ENCODE data around the gene SNX25. TPM values are rescaled to one million over a fixed set of nuclear protein-coding genes. Genes with fewer than 3 reads are reported as not detected.
"Not testable (repeated sequence)": the region's sequence is repeated elsewhere in the genome, so short reads cannot be mapped to it uniquely, and the experiment has no call there.

SNX25 gene
- total and polyA plus RNA-seq, 10 of the 15 experiments (the other 5 are each of a cell fraction or from before 2014, with no cell fraction given) = 11.2 to 117 (median 62.8) TPM

DNA sequence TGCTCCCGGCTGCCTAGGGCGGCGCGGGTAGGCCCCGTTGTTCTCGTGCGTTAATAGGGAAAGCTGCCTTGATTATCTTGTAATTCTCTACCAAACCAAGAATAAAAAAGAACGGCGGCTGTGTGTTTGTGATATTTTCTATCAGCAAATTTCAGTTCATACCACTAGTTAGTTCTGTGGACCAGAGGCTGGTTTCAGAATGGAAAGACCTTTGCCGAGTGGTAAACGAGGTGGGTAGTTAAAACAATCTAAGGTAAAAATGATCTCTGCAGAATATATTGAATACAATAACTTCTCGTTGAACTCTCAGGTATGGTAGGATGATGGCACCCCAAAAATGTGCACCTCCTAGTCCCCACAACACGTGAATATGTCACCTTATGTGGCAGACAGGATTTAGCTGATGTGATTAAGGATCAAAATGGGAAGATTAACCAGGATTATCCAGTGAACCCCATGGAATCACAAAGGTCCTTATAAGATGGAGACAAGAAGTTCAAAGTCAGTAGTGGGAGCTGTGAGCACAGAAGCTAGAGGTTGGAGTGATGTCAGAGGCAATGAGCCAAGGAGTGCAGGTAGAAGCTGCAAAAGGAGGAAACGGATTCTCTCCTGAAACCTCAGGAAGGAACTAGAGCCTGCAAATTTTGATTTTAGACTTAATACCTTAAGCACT, 5.0 kb upstream of the SNX25 start (continued):
- TF ChIP-seq, protein P1, sequence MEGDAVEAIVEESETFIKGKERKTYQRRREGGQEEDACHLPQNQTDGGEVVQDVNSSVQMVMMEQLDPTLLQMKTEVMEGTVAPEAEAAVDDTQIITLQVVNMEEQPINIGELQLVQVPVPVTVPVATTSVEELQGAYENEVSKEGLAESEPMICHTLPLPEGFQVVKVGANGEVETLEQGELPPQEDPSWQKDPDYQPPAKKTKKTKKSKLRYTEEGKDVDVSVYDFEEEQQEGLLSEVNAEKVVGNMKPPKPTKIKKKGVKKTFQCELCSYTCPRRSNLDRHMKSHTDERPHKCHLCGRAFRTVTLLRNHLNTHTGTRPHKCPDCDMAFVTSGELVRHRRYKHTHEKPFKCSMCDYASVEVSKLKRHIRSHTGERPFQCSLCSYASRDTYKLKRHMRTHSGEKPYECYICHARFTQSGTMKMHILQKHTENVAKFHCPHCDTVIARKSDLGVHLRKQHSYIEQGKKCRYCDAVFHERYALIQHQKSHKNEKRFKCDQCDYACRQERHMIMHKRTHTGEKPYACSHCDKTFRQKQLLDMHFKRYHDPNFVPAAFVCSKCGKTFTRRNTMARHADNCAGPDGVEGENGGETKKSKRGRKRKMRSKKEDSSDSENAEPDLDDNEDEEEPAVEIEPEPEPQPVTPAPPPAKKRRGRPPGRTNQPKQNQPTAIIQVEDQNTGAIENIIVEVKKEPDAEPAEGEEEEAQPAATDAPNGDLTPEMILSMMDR (IDR thresholded peaks at IDR 0.05 in 2 of 3, conservative IDR thresholded peaks at IDR 0.05 in 1 of 3; ENCODE audit: control insufficient read depth in 2 of 3, extremely low read depth in 1 of 3, insufficient read depth in 1 of 3, low read depth in 3 of 3, low read length in 3 of 3) = peak in 1 of 3 experiments; percentile 12; a peak in 1 of 6 replicates
- peak; percentile 26; the same call in 1 of the 2 replicates for TF ChIP-seq CREM (IDR thresholded peaks at IDR 0.05; ENCODE audit: low read depth)
- TF ChIP-seq, protein P2, sequence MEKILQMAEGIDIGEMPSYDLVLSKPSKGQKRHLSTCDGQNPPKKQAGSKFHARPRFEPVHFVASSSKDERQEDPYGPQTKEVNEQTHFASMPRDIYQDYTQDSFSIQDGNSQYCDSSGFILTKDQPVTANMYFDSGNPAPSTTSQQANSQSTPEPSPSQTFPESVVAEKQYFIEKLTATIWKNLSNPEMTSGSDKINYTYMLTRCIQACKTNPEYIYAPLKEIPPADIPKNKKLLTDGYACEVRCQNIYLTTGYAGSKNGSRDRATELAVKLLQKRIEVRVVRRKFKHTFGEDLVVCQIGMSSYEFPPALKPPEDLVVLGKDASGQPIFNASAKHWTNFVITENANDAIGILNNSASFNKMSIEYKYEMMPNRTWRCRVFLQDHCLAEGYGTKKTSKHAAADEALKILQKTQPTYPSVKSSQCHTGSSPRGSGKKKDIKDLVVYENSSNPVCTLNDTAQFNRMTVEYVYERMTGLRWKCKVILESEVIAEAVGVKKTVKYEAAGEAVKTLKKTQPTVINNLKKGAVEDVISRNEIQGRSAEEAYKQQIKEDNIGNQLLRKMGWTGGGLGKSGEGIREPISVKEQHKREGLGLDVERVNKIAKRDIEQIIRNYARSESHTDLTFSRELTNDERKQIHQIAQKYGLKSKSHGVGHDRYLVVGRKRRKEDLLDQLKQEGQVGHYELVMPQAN (conservative IDR thresholded peaks at IDR 0.05) = peak; percentile 96

DNA sequence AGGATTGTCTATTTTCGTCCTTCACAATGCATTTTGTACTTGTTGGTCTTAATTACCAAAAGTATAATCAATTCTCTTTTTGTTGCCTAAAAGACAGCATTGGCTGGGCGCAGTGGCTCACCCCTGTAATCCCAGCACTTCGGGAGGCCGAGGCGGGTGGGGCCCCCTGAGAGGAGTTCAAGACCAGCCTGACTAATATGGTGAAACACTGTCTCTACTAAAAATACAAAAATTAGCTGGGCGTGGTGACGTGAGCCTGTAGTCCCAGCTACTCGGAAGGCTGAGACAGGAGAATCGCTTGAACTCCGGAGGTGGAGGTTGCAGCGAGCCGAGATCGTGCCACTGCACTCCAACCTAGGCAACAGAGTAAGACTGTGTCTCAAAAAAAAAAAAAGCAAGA, 4.3 kb upstream of the SNX25 start:
- Histone ChIP-seq H3K4me3 (peak overlapping the region; percentile 61), H3K4me1 (ENCODE audit: control insufficient read depth, insufficient read depth, low read length) (peaks cover 26% of the 10 kb centered on the region), H3K79me2 (ENCODE audit: control insufficient read depth, insufficient read depth, low read length) (peaks cover 69% of the 10 kb centered on the region), H3K27ac (ENCODE audit: control insufficient read depth, insufficient read depth) (peak overlapping the region; percentile 69), H3K9ac (ENCODE audit: control insufficient read depth, insufficient read depth, low read length) (peak overlapping the region; percentile 18), H3K4me2 (ENCODE audit: control insufficient read depth, insufficient read depth) (peak overlapping the region; percentile 69)
- ChIA-PET POLR2A (interaction anchor here (0.6 to 1.0 kb wide), 6 partner anchors 11 to 619 kb away, joined by 3 to 6 read pairs (median 3); no protein-coding TSS in a partner anchor), CTCF (interaction anchor here (0.8 to 1.7 kb wide), 7 partner anchors 8 to 393 kb away, joined by 3 to 5 read pairs (median 4); no protein-coding TSS in a partner anchor), RAD21 (ENCODE audit: unreplicated experiment) (interaction anchor here (0.9 to 2.1 kb wide), 5 partner anchors 8 to 191 kb away, joined by 3 to 6 read pairs (median 4); partner anchors contain the start of gene LRP2BP), SMC1A (ENCODE audit: uncharacterized antibody, unreplicated experiment) (interaction anchor here (0.6 to 1.4 kb wide), 5 partner anchors 8 to 201 kb away, joined by 3 to 4 read pairs (median 3); no protein-coding TSS in a partner anchor)
- intact Hi-C loops (cut with micrococcal nuclease; ENCODE audit: unreplicated experiment); H3K36me3 ChIP-seq (ENCODE audit: control insufficient read depth in 2 of 2, insufficient read depth in 2 of 2, low read length in 1 of 2); in situ Hi-C loops (cut with MboI); BruUV-seq (replicated peaks); DNase-seq (ENCODE audit: low read depth, low spot score); H3K27me3 ChIP-seq (replicated peaks in 1 of 2; ENCODE audit: control insufficient read depth in 2 of 2, insufficient read depth in 2 of 2, low read length in 1 of 2); H4K20me1 ChIP-seq (ENCODE audit: control insufficient read depth, insufficient read depth); ATAC-seq; H2AFZ ChIP-seq (ENCODE audit: control insufficient read depth, low read depth, low read length); FAIRE-seq; H3K9me3 ChIP-seq (replicated peaks; ENCODE audit: control insufficient read depth, insufficient read depth, low read length): not testable (repeated sequence)
- TF ChIP-seq CREB1 (IDR thresholded peaks at IDR 0.05; ENCODE audit: low read depth) = 0 out of 2 replicates have a peak, but pooled peaks have one; percentile 30
- TF ChIP-seq JUNB (IDR thresholded peaks at IDR 0.05) = peak; percentile 41; the same call in 1 of the 2 replicates
- TF ChIP-seq IKZF2 (IDR thresholded peaks at IDR 0.05) = 0 out of 4 replicates have a peak, but pooled peaks of 1 of the 2 experiments have one; percentile 4
- WGBS (ENCODE audit: insufficient coverage, insufficient replicate concordance, low lambda C conversion rate, missing lambda C conversion rate) = 6% methylated on average over 13 of the region's 13 CpGs
